Natural killer cell (primary cell): Measurements from ENCODE around the gene ZSCAN22. TPM values are rescaled to one million over a fixed set of nuclear protein-coding genes. Genes with fewer than 3 reads are reported as not detected.

Experiments
- ATAC-seq, 3 donors: fragments of 150-1000 bp in 2 of 3; fragments of 200-7000 bp in 1 of 3; cut with Tn5 transposase; 1 replicate in 1 of 3; 2 replicates in 2 of 3; pipeline ENCODE4 v1.10.0; 2021; ENCODE audit warnings: mild to moderate bottlenecking in 2 of 3, moderate library complexity in 2 of 3
- DNase-seq, 2 donors: peaks; one replicate each; pipeline versions ENCODE4 v3.0.0 to v3.0.0-alpha.2; 2013 to 2021; ENCODE audit warnings: mixed read lengths in 1 of 2
- H3K27ac ChIP-seq: one replicate; pipeline ENCODE4 v1.5.1; 2013; ENCODE audit warnings: mild to moderate bottlenecking, low read length
- H3K27me3 ChIP-seq: one replicate; pipeline ENCODE4 v1.6.1; 2013; ENCODE audit warnings: low read length; ENCODE audit not compliant: control insufficient read depth, insufficient read depth
- H3K36me3 ChIP-seq: one replicate; pipeline ENCODE4 v1.6.1; 2013; ENCODE audit warnings: low read length; ENCODE audit not compliant: control insufficient read depth, insufficient read depth
- H3K4me1 ChIP-seq: one replicate; pipeline ENCODE4 v1.6.1; 2013; ENCODE audit warnings: low read length; ENCODE audit not compliant: control insufficient read depth, insufficient read depth
- H3K4me3 ChIP-seq: one replicate; pipeline ENCODE4 v1.5.1; 2013; ENCODE audit warnings: low read length
- H3K9me3 ChIP-seq: one replicate; pipeline ENCODE4 v1.6.1; 2013; ENCODE audit warnings: low read length; ENCODE audit not compliant: control insufficient read depth, insufficient read depth
- H3K27ac Mint-ChIP-seq, 2 donors: one replicate each; pipeline ENCODE4 v1.8.0; 2022; ENCODE audit warnings: mild to moderate bottlenecking in 2 of 2, mixed read lengths in 2 of 2, moderate library complexity in 1 of 2
- H3K27me3 Mint-ChIP-seq, 2 donors: one replicate each; pipeline ENCODE4 v1.8.0; 2022; ENCODE audit warnings: low read depth in 2 of 2, mixed read lengths in 2 of 2
- H3K36me3 Mint-ChIP-seq: one replicate; pipeline ENCODE4 v1.8.0; 2022; ENCODE audit warnings: mixed read lengths
- H3K4me1 Mint-ChIP-seq, 2 donors: one replicate each; pipeline ENCODE4 v1.8.0; 2022; ENCODE audit warnings: mixed read lengths in 2 of 2
- H3K4me3 Mint-ChIP-seq: one replicate; pipeline ENCODE4 v1.8.0; 2022; ENCODE audit warnings: mild to moderate bottlenecking, moderate library complexity, mixed read lengths
- H3K9me3 Mint-ChIP-seq, 2 donors: one replicate each; pipeline ENCODE4 v1.8.0; 2022; ENCODE audit warnings: mixed read lengths in 2 of 2
- WGBS: methylation state at CpG from one replicate; pipeline ENCODE4 v1.1.7; 2013; ENCODE audit warnings: missing lambda C conversion rate; ENCODE audit not compliant: insufficient coverage; 5-methylcytosine and 5-hydroxymethylcytosine counted together
- intact Hi-C: fragments of 100-400 bp; cut with micrococcal nuclease; formaldehyde crosslinking; loops from one replicate; pipeline ENCODE4 v1.14.2; 2022
- total RNA-seq, 4 donors: library from RNA; stranded (reverse); fragments of 120-200 nt in 1 of 4; gene quantifications; one replicate each; pipeline versions ENCODE4 v1.2.3 to v1.2.4, GENCODE V29; 2013 to 2022
- TF ChIP-seq, protein P1 (sequence below): fragments of 200-600 bp; IDR thresholded peaks from one replicate; pipeline ENCODE4 v1.8.0; 2022; ENCODE audit warnings: antibody characterized with exemption

The ZSCAN22 gene
- total RNA-seq, 3 donors from 2014 or later (not counting 1 experiment from before 2014, with no cell fraction given), result 2.9 to 4.8 (median 3.2) TPM

DNA sequence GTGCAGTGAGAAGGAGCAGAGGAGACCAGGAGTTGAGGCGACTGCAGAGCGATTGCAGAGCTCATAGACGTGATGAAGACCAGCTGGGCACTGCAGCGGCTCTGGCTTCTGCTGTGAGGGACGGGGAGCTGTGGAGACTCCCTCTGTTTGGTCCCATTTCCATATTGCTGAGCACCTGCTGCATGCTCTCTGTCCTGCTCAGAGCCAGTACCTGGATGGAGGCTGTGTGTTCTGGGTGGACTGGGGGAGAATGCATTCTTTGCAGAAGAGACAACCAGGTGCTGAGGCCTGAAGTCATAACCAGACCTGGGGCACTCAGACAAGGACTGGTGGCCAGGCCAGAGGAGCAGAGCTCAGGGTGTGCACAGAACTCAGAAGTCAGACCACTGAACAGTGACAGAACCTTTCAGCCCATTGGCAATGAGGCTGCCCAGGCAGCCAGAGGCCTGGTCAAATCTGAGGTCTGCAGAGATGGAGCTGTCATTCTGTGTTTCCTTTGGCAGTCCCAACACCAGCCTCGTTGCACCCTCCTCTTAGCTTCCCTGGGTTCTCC, 27.8 kb downstream of the ZSCAN22 start:
- no peaks in the 10 kb centered on the region for H3K36me3 Mint-ChIP-seq
- intact Hi-C loops, result no loop called here

DNA sequence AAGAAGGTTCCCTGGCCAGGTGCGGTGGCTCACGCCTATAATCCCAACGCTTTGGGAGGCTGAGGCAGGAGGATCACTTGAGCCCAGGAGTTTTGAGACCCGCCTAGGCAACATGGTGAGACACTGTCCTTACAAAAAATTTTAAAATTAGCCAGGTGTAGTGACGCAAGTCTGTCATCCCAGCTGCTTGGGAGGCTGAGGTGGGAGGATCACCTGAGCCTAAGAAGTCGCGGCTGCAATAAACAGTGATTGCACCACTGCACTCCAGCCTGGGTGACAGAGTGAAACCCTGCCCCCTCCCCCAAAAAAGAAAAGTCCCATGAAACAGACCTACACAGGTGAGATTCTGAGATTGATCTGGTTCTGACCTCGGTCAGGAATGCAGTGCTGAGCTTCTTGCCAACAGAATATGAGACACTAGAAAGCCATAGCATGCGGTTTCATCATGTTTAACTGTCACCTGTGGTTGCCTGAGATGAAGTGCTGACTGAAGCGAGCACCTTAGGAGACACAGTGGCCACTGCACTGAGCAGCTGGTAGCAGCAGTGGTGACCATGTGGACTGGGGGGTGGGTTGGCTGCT, 28.5 kb downstream of the ZSCAN22 start:
- Histone ChIP-seq H3K4me3 (no peak overlapping the region), H3K27ac (no peak overlapping the region), H3K9me3 (no peaks in the 10 kb centered on the region), H3K4me1 (peaks cover 19% of the 10 kb centered on the region), H3K27me3 (no peaks in the 10 kb centered on the region), H3K36me3 (no peaks in the 10 kb centered on the region)
- Mint-ChIP-seq H3K4me1 (peaks cover 0 to 7% of the 10 kb centered on the region in 2 donors), H3K27ac (no peak overlapping the region), H3K36me3 (no peaks in the 10 kb centered on the region), H3K4me3 (peak overlapping the region; percentile 28), H3K27me3 (peaks cover 0 to 5% of the 10 kb centered on the region in 2 donors), H3K9me3 (no peaks in the 10 kb centered on the region)
- intact Hi-C loops, result no loop called here
- ATAC-seq (no peak), DNase-seq (no peak)
- TF ChIP-seq, protein P1, sequence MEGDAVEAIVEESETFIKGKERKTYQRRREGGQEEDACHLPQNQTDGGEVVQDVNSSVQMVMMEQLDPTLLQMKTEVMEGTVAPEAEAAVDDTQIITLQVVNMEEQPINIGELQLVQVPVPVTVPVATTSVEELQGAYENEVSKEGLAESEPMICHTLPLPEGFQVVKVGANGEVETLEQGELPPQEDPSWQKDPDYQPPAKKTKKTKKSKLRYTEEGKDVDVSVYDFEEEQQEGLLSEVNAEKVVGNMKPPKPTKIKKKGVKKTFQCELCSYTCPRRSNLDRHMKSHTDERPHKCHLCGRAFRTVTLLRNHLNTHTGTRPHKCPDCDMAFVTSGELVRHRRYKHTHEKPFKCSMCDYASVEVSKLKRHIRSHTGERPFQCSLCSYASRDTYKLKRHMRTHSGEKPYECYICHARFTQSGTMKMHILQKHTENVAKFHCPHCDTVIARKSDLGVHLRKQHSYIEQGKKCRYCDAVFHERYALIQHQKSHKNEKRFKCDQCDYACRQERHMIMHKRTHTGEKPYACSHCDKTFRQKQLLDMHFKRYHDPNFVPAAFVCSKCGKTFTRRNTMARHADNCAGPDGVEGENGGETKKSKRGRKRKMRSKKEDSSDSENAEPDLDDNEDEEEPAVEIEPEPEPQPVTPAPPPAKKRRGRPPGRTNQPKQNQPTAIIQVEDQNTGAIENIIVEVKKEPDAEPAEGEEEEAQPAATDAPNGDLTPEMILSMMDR, result no peak
- 93% methylated on average over 10 of the region's 10 CpGs for WGBS

More for the DNA sequence above, 27.8 kb downstream of the ZSCAN22 start:
- no peak overlapping the region for H3K4me3 ChIP-seq
- no peak for DNase-seq
- H3K27me3 ChIP-seq, result no peaks in the 10 kb centered on the region
- H3K27ac ChIP-seq, result no peak overlapping the region
- 90% methylated on average over 6 of the region's 6 CpGs for WGBS
- ATAC-seq, result no peak
- Mint-ChIP-seq H3K4me1 (peaks cover 0 to 10% of the 10 kb centered on the region in 2 donors), H3K4me3 (no peak overlapping the region), H3K27ac (no peak overlapping the region), H3K27me3 (peaks cover 0 to 8% of the 10 kb centered on the region in 2 donors), H3K9me3 (no peaks in the 10 kb centered on the region)
- H3K36me3 ChIP-seq, result no peaks in the 10 kb centered on the region
- peaks cover 25% of the 10 kb centered on the region for H3K4me1 ChIP-seq
- TF ChIP-seq, protein P1, result no peak
- no peaks in the 10 kb centered on the region for H3K9me3 ChIP-seq

DNA sequence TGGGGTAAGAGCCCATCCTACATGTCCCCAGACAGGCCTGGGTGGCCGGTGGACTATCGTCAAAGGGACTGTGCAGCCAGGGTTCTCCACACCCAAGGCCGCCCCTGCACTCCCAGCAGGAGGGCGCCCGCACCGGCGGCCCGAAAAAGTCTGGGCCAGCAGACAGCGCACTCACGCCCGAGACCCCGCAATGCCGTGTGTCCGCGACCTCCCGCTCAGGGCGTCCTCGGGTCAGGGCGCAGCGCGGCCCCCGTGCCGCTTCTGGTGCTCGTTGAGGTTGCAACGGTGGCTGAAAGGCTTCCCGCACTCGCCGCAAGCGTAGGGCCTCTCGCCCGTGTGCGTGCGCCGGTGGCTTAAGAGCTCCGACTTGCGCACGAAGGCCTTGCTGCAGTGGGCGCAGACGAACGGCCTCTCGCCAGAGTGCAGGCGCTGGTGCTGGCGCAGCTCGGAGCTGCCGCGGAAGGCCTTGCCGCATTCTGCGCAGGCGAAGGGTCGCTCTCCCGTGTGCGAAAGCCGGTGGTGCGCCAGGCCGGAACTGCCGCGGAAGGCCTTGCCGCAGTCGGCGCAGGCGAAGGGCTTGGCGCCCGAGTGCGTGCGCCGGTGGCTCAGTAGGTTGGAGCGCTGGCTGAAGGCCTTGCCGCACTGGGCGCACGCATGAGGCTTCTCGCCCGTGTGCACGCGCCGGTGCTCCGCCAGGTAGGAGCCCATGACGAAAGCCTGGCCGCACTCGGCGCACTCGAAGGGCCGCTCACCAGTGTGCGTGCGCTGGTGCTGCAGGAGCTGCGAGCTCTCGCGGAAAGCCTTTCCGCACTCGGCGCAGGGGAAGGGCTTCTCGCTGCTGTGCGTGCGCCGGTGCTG, 29.3 kb downstream of the ZSCAN22 start:
- no peaks in the 10 kb centered on the region for H3K36me3 ChIP-seq
- ATAC-seq (peak; percentile 25 to 82 (median 77)), DNase-seq (peak in 1 of 2 donors; percentile 71)
- H3K27ac ChIP-seq, result no peak overlapping the region
- H3K4me3 ChIP-seq, result peak overlapping the region; percentile 10
- Mint-ChIP-seq H3K4me3 (peak overlapping the region; percentile 73), H3K4me1 (peaks cover 0 to 7% of the 10 kb centered on the region in 2 donors), H3K36me3 (no peaks in the 10 kb centered on the region), H3K27me3 (peaks cover 0 to 5% of the 10 kb centered on the region in 2 donors), H3K27ac (no peak overlapping the region), H3K9me3 (no peaks in the 10 kb centered on the region)
- H3K9me3 ChIP-seq, result no peaks in the 10 kb centered on the region
- H3K27me3 ChIP-seq, result no peaks in the 10 kb centered on the region
- WGBS, result 15% methylated on average over 94 of the region's 94 CpGs
- intact Hi-C loops, result no loop called here
- TF ChIP-seq, protein P1, result no peak
- H3K4me1 ChIP-seq, result peaks cover 19% of the 10 kb centered on the region
